Measurements from ENCODE around the gene ACTG2.
"Not testable (repeated sequence)": the region's sequence is repeated elsewhere in the genome, so short reads cannot be mapped to it uniquely, and the experiment has no call there.

- TF ChIP-seq POLR2A (IDR thresholded peaks at IDR 0.05); CTCF (IDR thresholded peaks at IDR 0.05 in 8 of 11, conservative IDR thresholded peaks at IDR 0.05 in 3 of 11): not testable (repeated sequence)
Measured at GRCh38 chr2:73903949-73904613, 11.3 kb downstream of the ACTG2 start.

Measured in spleen (tissue), 7 donors.